ENCODE measurements around the gene CUL1.

CUL1 gene

GRCh38 chr7:148772297-148773089 lies 73.8 kb downstream of the CUL1 start:
- no peak for FAIRE-seq

GRCh38 chr7:148773334-148773733 lies 74.6 kb downstream of the CUL1 start:
- no peak for FAIRE-seq

- no peak for FAIRE-seq
These were observed 75.8 kb downstream of the CUL1 start for GRCh38 chr7:148774471-148774870.

GRCh38 chr7:148782757-148783456 lies 84.2 kb downstream of the CUL1 start:
- no peak for FAIRE-seq

- FAIRE-seq: no peak
These were observed 85.3 kb downstream of the CUL1 start for GRCh38 chr7:148783801-148784527.

- no peak for FAIRE-seq
These were observed 89.0 kb downstream of the CUL1 start for GRCh38 chr7:148787571-148788295.

GRCh38 chr7:148789220-148789619 lies 90.5 kb downstream of the CUL1 start:
- FAIRE-seq: no peak

GRCh38 chr7:148790131-148790726 lies 91.5 kb downstream of the CUL1 start:
- no peak for FAIRE-seq

- FAIRE-seq: no peak
These were observed 92.1 kb downstream of the CUL1 start for GRCh38 chr7:148790850-148791249.

- no peak for FAIRE-seq
These were observed 92.8 kb downstream of the CUL1 start for GRCh38 chr7:148791546-148791945.

- no peak for FAIRE-seq
These were observed 94.9 kb downstream of the CUL1 start for GRCh38 chr7:148793590-148793989.

GRCh38 chr7:148794476-148794875 lies 95.8 kb downstream of the CUL1 start:
- no peak for FAIRE-seq

GRCh38 chr7:148796841-148797240 lies 98.1 kb downstream of the CUL1 start:
- no peak for FAIRE-seq

- FAIRE-seq: no peak
These were observed 101.3 kb downstream of the CUL1 start for GRCh38 chr7:148799893-148800555.

GRCh38 chr7:148800677-148801076 lies 102.0 kb downstream of the CUL1 start:
- no peak for FAIRE-seq

GRCh38 chr7:148802101-148802493 lies 103.4 kb downstream of the CUL1 start:
- FAIRE-seq: no peak

- FAIRE-seq: no peak
These were observed 104.4 kb downstream of the CUL1 start for GRCh38 chr7:148803094-148803493.

- no peak for FAIRE-seq
These were observed 105.9 kb downstream of the CUL1 start for GRCh38 chr7:148804343-148805235.

- FAIRE-seq: no peak
These were observed 107.5 kb downstream of the CUL1 start for GRCh38 chr7:148806187-148806586.

- FAIRE-seq: no peak
These were observed 108.7 kb downstream of the CUL1 start for GRCh38 chr7:148807436-148807835.

- no peak for FAIRE-seq
These were observed 111.2 kb downstream of the CUL1 start for GRCh38 chr7:148809856-148810255.

Data from colon (tissue), 2 donors.